A549 (cell line): Measurements from ENCODE around the gene TMEM54. TPM values are rescaled to one million over a fixed set of nuclear protein-coding genes. Genes with fewer than 3 reads are reported as not detected.

ENCODE experiments used
- ATAC-seq, 2 experiments: fragments of 200-7000 bp in 1 of 2; fragments of >200 bp in 1 of 2; cut with Nextera tagmentation in 1 of 2; cut with Tn5 transposase in 1 of 2; 3 replicates each; pipeline versions ENCODE4 v1.8.0 to v1.9.1; 2018 to 2020; ENCODE audit warnings: mild to moderate bottlenecking in 1 of 2, moderate library complexity in 1 of 2
- CTCF ChIA-PET: fragments of 300-600 bp; sonication (Branson Sonifier 250); formaldehyde crosslinking; extraction: SDS; loops from one replicate; lab custom pipeline; 2021; ENCODE audit warnings: antibody characterized with exemption, inconsistent platforms; lab: Yijun Ruan, JAX
- POLR2A ChIA-PET: fragments of 350-600 bp; formaldehyde crosslinking; extraction: SDS; loops from one replicate; lab custom pipeline; 2021; ENCODE audit warnings: antibody characterized with exemption, inconsistent platforms; lab: Yijun Ruan, JAX
- DNase-seq, 2 experiments: peaks; one replicate each; pipeline versions ENCODE4 v3.0.0 to v3.0.0-alpha.2; 2011 to 2016; ENCODE audit warnings: low read depth in 1 of 2, low spot score in 1 of 2
- FAIRE-seq: peaks from 2 replicates; lab custom pipeline; 2011; peaks lifted over from hg19 to GRCh38; lab: Jason Lieb, UNC
- H3K27ac ChIP-seq, 2 experiments: fragments of >200 bp; sonication (Bioruptor Twin); formaldehyde crosslinking; 3 replicates each; pipeline ENCODE4 v1.5.1; 2016 to 2017
- H3K4me1 ChIP-seq: fragments of >200 bp; sonication (Bioruptor Twin); formaldehyde crosslinking; 3 replicates; pipeline ENCODE4 v1.6.1; 2016
- H3K4me2 ChIP-seq: fragments of >200 bp; sonication (Bioruptor Twin); formaldehyde crosslinking; 3 replicates; pipeline ENCODE4 v1.6.1; 2016
- H3K4me3 ChIP-seq: fragments of >200 bp; sonication (Bioruptor Twin); formaldehyde crosslinking; 3 replicates; pipeline ENCODE4 v1.5.1; 2016
- H3K9me3 ChIP-seq: fragments of >200 bp; sonication (Bioruptor Twin); formaldehyde crosslinking; 3 replicates; pipeline ENCODE4 v1.6.1; 2016
- BHLHE40 ChIP-seq: IDR thresholded peaks from 2 replicates; pipeline ENCODE4 v1.6.1; 2012; ENCODE audit warnings: low read depth, low read length, inconsistent platforms
- CBX2 ChIP-seq: fragments of 200-600 bp; sonication (generic); IDR thresholded peaks from 2 replicates; pipeline ENCODE4 v1.6.1; 2016; ENCODE audit warnings: low read depth, mild to moderate bottlenecking, borderline replicate concordance
- CEBPB ChIP-seq, 2 experiments: fragments of >200 bp in 1 of 2; sonication (Bioruptor Twin) in 1 of 2; formaldehyde crosslinking in 1 of 2; IDR thresholded peaks; 2 replicates each; pipeline ENCODE4 v1.6.1; 2012 to 2016
- CHD2 ChIP-seq: fragments of 150-350 bp; IDR thresholded peaks from 2 replicates; pipeline ENCODE4 v1.6.1; 2014; ENCODE audit warnings: low read length; ENCODE audit not compliant: partially characterized antibody
- CHD4 ChIP-seq: fragments of 200-600 bp; sonication (generic); IDR thresholded peaks from 2 replicates; pipeline ENCODE4 v1.6.1; 2016; ENCODE audit warnings: antibody characterized with exemption, mild to moderate bottlenecking, borderline replicate concordance
- EP300 ChIP-seq, 2 experiments: fragments of >200 bp; sonication (Bioruptor Twin); formaldehyde crosslinking; IDR thresholded peaks; 2 replicates in 1 of 2; 3 replicates in 1 of 2; pipeline ENCODE4 v1.6.1; 2016 to 2017
- FOSB ChIP-seq: fragments of 250-450 bp; sonication (Bioruptor Pico); IDR thresholded peaks from 2 replicates; pipeline ENCODE4 v1.5.0; 2020; ENCODE audit warnings: mild to moderate bottlenecking, moderate library complexity
- GATA3 ChIP-seq: IDR thresholded peaks from 2 replicates; pipeline ENCODE4 v1.6.1; 2012; ENCODE audit warnings: borderline replicate concordance
- HOXA7 ChIP-seq: fragments of 250-450 bp; sonication (Bioruptor Pico); IDR thresholded peaks from 2 replicates; pipeline ENCODE4 v1.5.0; 2020; ENCODE audit warnings: mild to moderate bottlenecking, moderate library complexity
- JUN ChIP-seq, 2 experiments: fragments of >200 bp; sonication (Bioruptor Twin); formaldehyde crosslinking; IDR thresholded peaks; 2 replicates in 1 of 2; 3 replicates in 1 of 2; pipeline ENCODE4 v1.6.1; 2016 to 2017
- JUNB ChIP-seq: fragments of >200 bp; sonication (Bioruptor Twin); formaldehyde crosslinking; IDR thresholded peaks from 2 replicates; pipeline ENCODE4 v1.6.1; 2016
- KDM1A ChIP-seq: fragments of 200-600 bp; sonication (generic); IDR thresholded peaks from 2 replicates; pipeline ENCODE4 v1.6.1; 2016; ENCODE audit warnings: low read depth, mild to moderate bottlenecking
- MAFK ChIP-seq: fragments of 450-650 bp; IDR thresholded peaks from 2 replicates; pipeline ENCODE4 v1.6.1; 2014; ENCODE audit not compliant: partially characterized antibody
- MYC ChIP-seq: IDR thresholded peaks from 2 replicates; pipeline ENCODE4 v1.6.1; 2012; ENCODE audit warnings: mild to moderate bottlenecking, inconsistent platforms, low read length, improper control_type of control experiment, borderline replicate concordance
- NFE2L2 ChIP-seq: fragments of 150-350 bp; conservative IDR thresholded peaks from 2 replicates; pipeline ENCODE4 v1.6.1; 2014; ENCODE audit warnings: low read length
- NR3C1 ChIP-seq: fragments of >200 bp; sonication (Bioruptor Twin); formaldehyde crosslinking; IDR thresholded peaks from 3 replicates; pipeline ENCODE4 v1.6.1; 2017
- POLR2AphosphoS2 ChIP-seq: conservative IDR thresholded peaks from 2 replicates; pipeline ENCODE4 v1.6.1; 2012; ENCODE audit warnings: low read length, improper control_type of control experiment, inconsistent platforms
- RAD21 ChIP-seq, 2 experiments: fragments of >200 bp in 1 of 2; sonication (Bioruptor Twin) in 1 of 2; formaldehyde crosslinking in 1 of 2; IDR thresholded peaks in 1 of 2; conservative IDR thresholded peaks in 1 of 2; 2 replicates in 1 of 2; 3 replicates in 1 of 2; pipeline ENCODE4 v1.6.1; 2012 to 2018; ENCODE audit warnings: inconsistent platforms in 1 of 2
- RCOR1 ChIP-seq: fragments of 150-350 bp; IDR thresholded peaks from 2 replicates; pipeline ENCODE4 v1.6.1; 2014; ENCODE audit warnings: antibody characterized with exemption, low read length, low read depth
- RFX5 ChIP-seq: fragments of 450-650 bp; IDR thresholded peaks from 2 replicates; pipeline ENCODE4 v1.7.1; 2014; ENCODE audit warnings: antibody characterized with exemption, mild to moderate bottlenecking, moderate library complexity
- SMC3 ChIP-seq: fragments of >200 bp; sonication (Bioruptor Twin); formaldehyde crosslinking; IDR thresholded peaks from 3 replicates; pipeline ENCODE4 v1.6.1; 2018; ENCODE audit warnings: inconsistent platforms
- SREBF2 ChIP-seq: fragments of 450-650 bp; IDR thresholded peaks from 2 replicates; pipeline ENCODE4 v1.6.1; 2014; ENCODE audit warnings: mild to moderate bottlenecking, moderate library complexity
- ZC3H11A ChIP-seq: fragments of 450-650 bp; IDR thresholded peaks from 2 replicates; pipeline ENCODE4 v1.6.1; 2014; ENCODE audit warnings: antibody characterized with exemption, mild to moderate bottlenecking
- WGBS: methylation state at CpG from one replicate; pipeline ENCODE4 v1.1.6; 2017; ENCODE audit errors: missing lambda C conversion rate; 5-methylcytosine and 5-hydroxymethylcytosine counted together
- polyA plus RNA-seq, 4 experiments: library from polyadenylated mRNA; depleted of rRNA in 3 of 4; stranded (reverse); fragments of >200 nt; fragmentation: RNase III in 1 of 4; extraction: RNeasy Plus Mini Kit Qiagen cat#74134 plus additional on column Dnase treatment in 1 of 4; gene quantifications; 2 replicates in 3 of 4; 3 replicates in 1 of 4; pipeline ENCODE4 v1.2.3, GENCODE V29; 2011 to 2017
- TF ChIP-seq, protein P1 (sequence below): fragments of >200 bp; sonication (Bioruptor Twin); formaldehyde crosslinking; IDR thresholded peaks from 3 replicates; pipeline ENCODE4 v1.5.1; 2016
- TF ChIP-seq, protein P2 (sequence below): fragments of 250-450 bp; sonication (Bioruptor Pico); IDR thresholded peaks from 2 replicates; pipeline ENCODE4 v1.5.0; 2020; ENCODE audit warnings: low read depth, mild to moderate bottlenecking, moderate library complexity
- TF ChIP-seq, protein P3 (sequence below): fragments of >200 bp; sonication (Bioruptor Twin); formaldehyde crosslinking; IDR thresholded peaks from 2 replicates; pipeline ENCODE4 v1.6.1; 2016
- TF ChIP-seq, protein P4 (sequence below): fragments of 150-350 bp; IDR thresholded peaks from 2 replicates; pipeline ENCODE4 v1.6.1; 2014; ENCODE audit warnings: low read depth, mild to moderate bottlenecking, low read length

Gene TMEM54
- polyA plus RNA-seq, 2 of the 4 experiments (the other 2 are of a cell fraction), result 22.1 to 29.7 TPM

DNA sequence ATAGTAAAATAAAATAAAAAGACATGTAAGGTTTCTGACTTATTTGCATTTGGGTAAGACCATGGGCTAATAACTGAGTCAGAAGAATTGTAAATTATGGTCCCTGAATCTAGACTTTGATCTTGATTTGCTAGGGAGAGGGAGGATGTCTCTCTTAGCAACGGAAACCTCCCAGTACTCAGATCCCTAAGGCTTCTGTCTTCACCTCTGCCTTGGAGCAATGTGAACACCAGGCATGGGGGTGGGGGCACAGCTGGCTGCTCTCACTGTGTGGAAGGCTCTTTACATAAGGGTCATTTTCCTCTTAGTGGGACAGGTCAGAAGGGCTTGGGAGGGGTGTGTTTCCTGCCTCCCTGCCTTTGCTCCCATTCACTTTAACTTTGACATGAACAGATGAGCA is 17.0 kb upstream of the TMEM54 start:
- Histone ChIP-seq H3K9me3 (no peaks in the 10 kb centered on the region; the same call in 2 of the 3 replicates), H3K4me1 (no peaks in the 10 kb centered on the region; the same call in 2 of the 3 replicates), H3K27ac (no peak overlapping the region), H3K4me3 (no peak overlapping the region), H3K4me2 (no peak overlapping the region)
- no peak for TF ChIP-seq MAFK
- TF ChIP-seq SMC3, result no peak
- TF ChIP-seq HOXA7 (CRISPR knock-in tag), result no peak
- TF ChIP-seq POLR2AphosphoS2, result no peak
- TF ChIP-seq RFX5, result no peak
- no peak for TF ChIP-seq CEBPB (IDR thresholded peaks at IDR 0.05)
- no peak for TF ChIP-seq CBX2
- TF ChIP-seq MYC, result no peak
- no peak for TF ChIP-seq JUNB
- no peak for TF ChIP-seq BHLHE40
- CTCF ChIA-PET, result no interaction called here
- FAIRE-seq, result no peak
- ATAC-seq, result no peak
- POLR2A ChIA-PET, result no interaction called here
- no peak for DNase-seq
- WGBS, result 25% methylated on average over 1 of the region's 1 CpG

DNA sequence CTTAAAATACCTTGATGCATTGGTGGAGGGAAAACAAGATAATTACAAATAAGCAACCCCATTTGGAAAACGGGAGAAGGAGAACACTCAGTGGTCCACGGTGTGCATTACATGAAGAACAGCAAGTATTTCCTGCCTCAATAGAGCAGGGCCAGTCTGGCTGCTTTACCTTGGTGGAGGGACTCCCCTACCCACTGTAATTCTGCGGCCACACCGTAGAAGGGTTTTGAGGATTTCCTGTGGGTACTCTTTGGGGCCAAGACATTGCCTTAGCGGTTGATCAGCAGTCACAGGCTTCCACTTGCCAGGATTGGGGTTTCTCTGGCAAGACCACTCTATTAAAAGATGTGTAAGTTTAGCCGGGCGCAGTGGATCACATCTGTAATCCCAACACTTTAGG is 16.3 kb upstream of the TMEM54 start:
- no peak overlapping the region for H3K27ac ChIP-seq
- ChIA-PET CTCF (interaction anchor here (1.2 kb wide), 1 partner anchor 169 kb away, joined by 3 read pairs; no protein-coding TSS in a partner anchor), POLR2A (no interaction called here)
- H3K4me1 ChIP-seq, result peaks cover 3% of the 10 kb centered on the region
- TF ChIP-seq NFE2L2, result no peak
- TF ChIP-seq KDM1A, result no peak
- no peak for TF ChIP-seq JUN (IDR thresholded peaks at IDR 0.05)
- TF ChIP-seq CHD4, result no peak
- no peak for TF ChIP-seq SREBF2
- no peak for TF ChIP-seq ZC3H11A
- no peak for TF ChIP-seq MAFK
- TF ChIP-seq MYC, result no peak
- no peak for TF ChIP-seq RAD21 (conservative IDR thresholded peaks at IDR 0.05 in 1 of 2, IDR thresholded peaks at IDR 0.05 in 1 of 2)
- TF ChIP-seq, protein P1, sequence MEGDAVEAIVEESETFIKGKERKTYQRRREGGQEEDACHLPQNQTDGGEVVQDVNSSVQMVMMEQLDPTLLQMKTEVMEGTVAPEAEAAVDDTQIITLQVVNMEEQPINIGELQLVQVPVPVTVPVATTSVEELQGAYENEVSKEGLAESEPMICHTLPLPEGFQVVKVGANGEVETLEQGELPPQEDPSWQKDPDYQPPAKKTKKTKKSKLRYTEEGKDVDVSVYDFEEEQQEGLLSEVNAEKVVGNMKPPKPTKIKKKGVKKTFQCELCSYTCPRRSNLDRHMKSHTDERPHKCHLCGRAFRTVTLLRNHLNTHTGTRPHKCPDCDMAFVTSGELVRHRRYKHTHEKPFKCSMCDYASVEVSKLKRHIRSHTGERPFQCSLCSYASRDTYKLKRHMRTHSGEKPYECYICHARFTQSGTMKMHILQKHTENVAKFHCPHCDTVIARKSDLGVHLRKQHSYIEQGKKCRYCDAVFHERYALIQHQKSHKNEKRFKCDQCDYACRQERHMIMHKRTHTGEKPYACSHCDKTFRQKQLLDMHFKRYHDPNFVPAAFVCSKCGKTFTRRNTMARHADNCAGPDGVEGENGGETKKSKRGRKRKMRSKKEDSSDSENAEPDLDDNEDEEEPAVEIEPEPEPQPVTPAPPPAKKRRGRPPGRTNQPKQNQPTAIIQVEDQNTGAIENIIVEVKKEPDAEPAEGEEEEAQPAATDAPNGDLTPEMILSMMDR, result no peak
- TF ChIP-seq, protein P2, sequence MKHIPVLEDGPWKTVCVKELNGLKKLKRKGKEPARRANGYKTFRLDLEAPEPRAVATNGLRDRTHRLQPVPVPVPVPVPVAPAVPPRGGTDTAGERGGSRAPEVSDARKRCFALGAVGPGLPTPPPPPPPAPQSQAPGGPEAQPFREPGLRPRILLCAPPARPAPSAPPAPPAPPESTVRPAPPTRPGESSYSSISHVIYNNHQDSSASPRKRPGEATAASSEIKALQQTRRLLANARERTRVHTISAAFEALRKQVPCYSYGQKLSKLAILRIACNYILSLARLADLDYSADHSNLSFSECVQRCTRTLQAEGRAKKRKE (CRISPR knock-in tag), result no peak
- TF ChIP-seq RCOR1, result no peak
- H3K9me3 ChIP-seq, result no peaks in the 10 kb centered on the region; the same call in 2 of the 3 replicates
- H3K4me3 ChIP-seq, result no peak overlapping the region
- no peak for ATAC-seq
- no peak overlapping the region for H3K4me2 ChIP-seq
- FAIRE-seq, result no peak
- WGBS, result 90% methylated on average over 7 of the region's 7 CpGs
- no peak for DNase-seq

DNA sequence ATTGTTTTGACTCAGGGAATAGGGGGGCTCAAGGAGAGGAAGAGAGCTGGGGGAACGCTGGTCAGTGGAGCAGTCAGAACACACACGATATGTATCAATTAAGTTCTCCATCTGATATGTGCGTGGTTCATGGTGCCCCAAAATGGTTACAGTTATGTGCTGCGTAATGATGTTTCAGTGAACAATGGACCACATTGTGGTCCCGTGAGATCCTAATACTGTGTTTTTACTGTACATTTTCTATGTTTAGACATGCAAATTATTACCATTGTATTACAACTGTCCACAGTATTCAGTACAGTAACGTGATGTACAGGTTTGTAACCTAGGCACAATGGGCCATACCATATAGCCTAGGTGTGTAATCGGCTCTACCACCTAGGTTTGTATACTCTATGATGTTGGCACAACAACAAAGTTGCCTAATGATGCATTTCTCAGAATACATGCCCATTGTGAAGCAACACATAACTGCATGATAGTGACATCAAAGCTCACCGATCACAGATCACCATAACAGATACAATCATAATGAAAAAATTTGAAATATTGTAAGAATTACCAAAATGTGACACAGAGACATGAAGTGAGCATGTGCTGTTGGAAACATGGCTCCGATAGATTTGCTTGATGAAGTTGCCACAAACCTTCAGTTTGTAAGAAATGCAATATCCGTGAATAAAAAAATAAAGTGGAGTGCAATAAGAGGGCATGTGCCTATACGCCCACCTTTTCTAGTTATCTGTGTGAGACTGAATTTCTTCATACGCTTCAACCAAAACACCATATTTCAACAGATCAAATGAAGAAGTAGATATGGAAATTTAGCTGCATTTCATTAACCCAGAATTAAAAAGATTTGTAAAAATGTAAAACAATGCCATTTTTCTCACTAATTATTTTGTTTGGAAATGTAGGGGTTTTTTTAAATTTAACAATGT is 14.8 kb upstream of the TMEM54 start:
- H3K4me2 ChIP-seq, result no peak overlapping the region
- ChIA-PET CTCF (interaction anchor here (1.3 kb wide), 1 partner anchor 169 kb away, joined by 3 read pairs; no protein-coding TSS in a partner anchor), POLR2A (no interaction called here)
- no peak overlapping the region for H3K4me3 ChIP-seq
- no peaks in the 10 kb centered on the region; the same call in 2 of the 3 replicates for H3K9me3 ChIP-seq
- no peak overlapping the region for H3K27ac ChIP-seq
- ATAC-seq (no peak), FAIRE-seq (no peak), DNase-seq (no peak)
- TF ChIP-seq FOSB (CRISPR knock-in tag), result no peak
- no peak for TF ChIP-seq EP300 (IDR thresholded peaks at IDR 0.05)
- TF ChIP-seq MYC, result no peak
- no peak for TF ChIP-seq GATA3
- no peak for TF ChIP-seq SREBF2
- TF ChIP-seq CEBPB (IDR thresholded peaks at IDR 0.05), result no peak
- TF ChIP-seq ZC3H11A, result no peak
- TF ChIP-seq CHD2, result no peak
- TF ChIP-seq, protein P3, sequence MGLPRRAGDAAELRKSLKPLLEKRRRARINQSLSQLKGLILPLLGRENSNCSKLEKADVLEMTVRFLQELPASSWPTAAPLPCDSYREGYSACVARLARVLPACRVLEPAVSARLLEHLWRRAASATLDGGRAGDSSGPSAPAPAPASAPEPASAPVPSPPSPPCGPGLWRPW, result no peak
- TF ChIP-seq RAD21 (conservative IDR thresholded peaks at IDR 0.05 in 1 of 2, IDR thresholded peaks at IDR 0.05 in 1 of 2), result no peak
- TF ChIP-seq CHD4, result no peak
- TF ChIP-seq, protein P4, sequence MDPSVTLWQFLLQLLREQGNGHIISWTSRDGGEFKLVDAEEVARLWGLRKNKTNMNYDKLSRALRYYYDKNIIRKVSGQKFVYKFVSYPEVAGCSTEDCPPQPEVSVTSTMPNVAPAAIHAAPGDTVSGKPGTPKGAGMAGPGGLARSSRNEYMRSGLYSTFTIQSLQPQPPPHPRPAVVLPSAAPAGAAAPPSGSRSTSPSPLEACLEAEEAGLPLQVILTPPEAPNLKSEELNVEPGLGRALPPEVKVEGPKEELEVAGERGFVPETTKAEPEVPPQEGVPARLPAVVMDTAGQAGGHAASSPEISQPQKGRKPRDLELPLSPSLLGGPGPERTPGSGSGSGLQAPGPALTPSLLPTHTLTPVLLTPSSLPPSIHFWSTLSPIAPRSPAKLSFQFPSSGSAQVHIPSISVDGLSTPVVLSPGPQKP, result no peak
- TF ChIP-seq NR3C1, result no peak
- 81% methylated on average over 12 of the region's 12 CpGs for WGBS
- peaks cover 8% of the 10 kb centered on the region for H3K4me1 ChIP-seq
